CD4-positive, alpha-beta T cell treated with Interleukin-4 for 4 hours (primary cell): ENCODE data around the gene SLC22A31.
"Not testable (repeated sequence)": the region's sequence is repeated elsewhere in the genome, so short reads cannot be mapped to it uniquely, and the experiment has no call there.

ENCODE experiments used
- DNase-seq: peaks from one replicate; pipeline ENCODE4 v3.0.0-alpha.2; 2020

The SLC22A31 gene

DNA sequence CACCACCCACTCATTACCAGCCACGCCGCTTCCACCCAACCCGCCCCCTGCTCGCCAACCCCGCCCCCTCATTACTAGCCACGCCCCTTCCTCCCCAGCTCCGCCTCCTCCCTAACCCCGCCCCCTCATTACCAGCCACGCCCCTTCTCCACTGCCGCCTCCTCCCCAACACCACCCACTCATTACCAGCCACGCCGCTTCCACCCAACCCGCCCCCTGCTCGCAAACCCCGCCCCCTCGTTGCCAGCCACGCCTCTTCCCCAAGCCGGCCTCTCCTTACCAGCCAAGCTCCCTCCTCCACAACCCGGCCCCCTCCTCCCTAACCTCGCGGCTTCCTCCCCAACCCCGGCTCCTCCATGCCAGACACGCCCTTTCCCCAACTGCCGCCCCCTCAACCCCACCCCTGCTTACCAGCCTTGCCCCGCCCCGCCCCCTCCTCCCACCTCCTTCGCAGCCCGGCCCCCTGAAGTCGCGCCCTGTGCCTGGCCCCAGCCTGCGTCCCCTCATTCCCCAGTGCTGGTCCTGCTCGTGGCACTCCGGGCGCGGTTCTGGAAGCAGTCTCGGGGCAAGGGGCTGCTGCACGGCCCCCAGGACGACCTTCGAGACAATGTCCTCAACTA lies 7.3 kb downstream of the SLC22A31 start:
- DNase-seq, result peak; percentile 38

GRCh38 chr16:89192186-89192955 lies 8.0 kb downstream of the SLC22A31 start:
- peak; percentile 71 for DNase-seq

- DNase-seq, result no peak
These were observed 8.5 kb downstream of the SLC22A31 start for GRCh38 chr16:89191901-89192185.

GRCh38 chr16:89191033-89191900 lies 9.1 kb downstream of the SLC22A31 start:
- no peak for DNase-seq

- DNase-seq, result no peak
These were observed 10.0 kb downstream of the SLC22A31 start for GRCh38 chr16:89190150-89190958.

GRCh38 chr16:89189358-89190025 lies 10.8 kb downstream of the SLC22A31 start:
- no peak for DNase-seq

GRCh38 chr16:89188471-89189357 lies 11.6 kb downstream of the SLC22A31 start:
- not testable (repeated sequence) for DNase-seq

DNA sequence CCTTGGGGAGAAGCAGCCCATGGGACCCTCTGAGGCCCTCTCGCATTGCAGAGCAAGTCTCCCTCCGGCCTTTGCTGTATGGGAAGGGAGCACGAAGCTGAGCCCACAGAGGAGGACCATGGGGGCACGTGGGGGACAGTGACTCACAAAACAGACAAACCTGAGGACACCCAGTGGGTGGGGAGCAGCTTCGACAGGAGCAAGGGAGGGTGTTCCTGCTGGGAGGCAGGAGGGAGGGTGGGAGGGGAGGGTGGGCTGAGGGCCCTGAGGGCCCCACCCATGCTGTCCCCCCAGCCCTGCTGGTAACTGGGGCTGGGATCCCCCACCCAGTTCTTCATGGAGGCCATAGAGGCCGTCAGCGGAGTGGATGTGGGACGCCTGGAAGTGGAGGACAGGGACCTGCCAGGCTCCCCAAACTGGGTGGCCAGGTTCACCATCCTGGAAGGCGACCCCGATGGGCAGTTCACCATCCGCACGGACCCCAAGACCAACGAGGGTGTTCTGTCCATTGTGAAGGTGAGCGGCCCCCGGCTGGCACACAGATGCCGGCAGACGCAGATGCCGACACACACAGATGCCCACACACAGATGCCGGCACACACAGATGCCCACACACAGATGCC lies 12.5 kb downstream of the SLC22A31 start:
- no peak for DNase-seq

- peak; percentile 15 for DNase-seq
These were observed 13.1 kb downstream of the SLC22A31 start for GRCh38 chr16:89187032-89187769.

DNA sequence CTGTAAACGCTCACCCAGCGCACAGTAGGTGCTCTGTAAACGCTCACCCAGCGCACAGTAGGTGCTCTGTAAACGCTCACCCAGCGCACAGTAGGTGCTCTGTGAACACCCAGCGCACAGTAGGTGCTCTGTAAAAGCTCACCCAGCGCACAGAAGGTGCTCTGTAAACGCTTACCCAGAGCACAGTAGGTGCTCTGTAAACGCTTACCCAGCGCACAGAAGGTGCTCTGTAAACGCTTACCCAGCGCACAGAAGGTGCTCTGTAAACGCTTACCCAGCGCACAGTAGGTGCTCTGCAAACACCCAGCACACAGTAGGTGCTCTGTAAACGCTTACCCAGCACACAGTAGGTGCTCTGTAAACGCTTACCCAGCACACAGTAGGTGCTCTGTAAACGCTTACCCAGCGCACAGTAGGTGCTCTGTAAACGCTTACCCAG lies 13.7 kb downstream of the SLC22A31 start:
- DNase-seq, result not testable (repeated sequence)

GRCh38 chr16:89185887-89186592 lies 14.3 kb downstream of the SLC22A31 start:
- not testable (repeated sequence) for DNase-seq

- DNase-seq, result no peak
These were observed 15.2 kb downstream of the SLC22A31 start for GRCh38 chr16:89184933-89185794.

DNA sequence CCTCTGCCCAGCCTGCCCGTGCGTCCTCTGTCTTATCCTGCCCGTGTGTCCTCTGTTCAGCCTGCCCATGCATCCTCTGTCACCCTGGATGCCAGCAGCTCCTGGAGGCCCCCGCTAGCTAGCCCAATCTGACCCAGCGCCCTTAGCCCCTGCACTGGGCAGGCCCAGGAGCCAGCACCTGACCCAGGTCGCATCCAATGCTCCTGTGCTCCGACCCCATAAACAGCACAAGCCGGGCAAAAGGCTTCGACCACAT lies 15.7 kb downstream of the SLC22A31 start:
- DNase-seq, result no peak

- no peak for DNase-seq
These were observed 16.2 kb downstream of the SLC22A31 start for GRCh38 chr16:89183975-89184676.

- DNase-seq, result no peak
These were observed 16.9 kb downstream of the SLC22A31 start for GRCh38 chr16:89183463-89183862.

- no peak for DNase-seq
These were observed 20.6 kb downstream of the SLC22A31 start for GRCh38 chr16:89179656-89180315.

DNA sequence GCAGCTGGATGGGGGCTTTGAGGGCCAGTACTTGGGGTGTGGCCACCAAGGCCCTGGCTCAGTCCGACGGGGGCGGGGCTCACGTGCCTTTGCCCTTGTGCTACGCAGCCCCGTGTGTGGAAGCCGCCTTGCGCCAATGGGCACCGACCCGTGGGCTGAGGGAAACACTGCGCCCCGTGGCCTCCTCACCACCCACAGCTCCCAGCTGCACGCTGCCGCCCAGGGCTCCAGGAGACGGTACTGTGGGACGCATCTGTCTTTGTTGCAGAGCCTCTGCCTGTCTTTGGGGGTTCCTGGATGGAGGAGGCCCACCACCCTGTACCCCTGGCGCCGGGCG lies 21.2 kb downstream of the SLC22A31 start:
- DNase-seq, result no peak
